Gastroesophageal sphincter (tissue), 3 donors: ENCODE measurements around the gene SPACA5B.

ENCODE experiments used
- CTCF ChIP-seq, 4 experiments: fragments of 200-600 bp in 2 of 4; fragments of 450-650 bp in 2 of 4; sonication (generic) in 1 of 4; IDR thresholded peaks; one replicate each; pipeline ENCODE4 v1.5.1; 2017 to 2019; ENCODE audit warnings: antibody characterized with exemption in 4 of 4, mild to moderate bottlenecking in 2 of 4, moderate library complexity in 2 of 4
- EP300 ChIP-seq: sonication (generic); formaldehyde crosslinking; IDR thresholded peaks from one replicate; pipeline ENCODE4 v1.6.1; 2017; ENCODE audit warnings: antibody characterized with exemption, mild to moderate bottlenecking
- POLR2A ChIP-seq, 2 donors: fragments of 450-650 bp; IDR thresholded peaks; one replicate each; pipeline ENCODE4 v1.6.1; 2017; ENCODE audit warnings: antibody characterized with exemption in 2 of 2, mild to moderate bottlenecking in 2 of 2, moderate library complexity in 1 of 2
- POLR2AphosphoS5 ChIP-seq: sonication (generic); formaldehyde crosslinking; IDR thresholded peaks from one replicate; pipeline ENCODE4 v1.6.1; 2017; ENCODE audit warnings: antibody characterized with exemption

- TF ChIP-seq CTCF (IDR thresholded peaks at IDR 0.05) (no peak), POLR2A (IDR thresholded peaks at IDR 0.05) (no peak), POLR2AphosphoS5 (no peak), EP300 (no peak)
Observed at GRCh38 chrX:48153769-48154168, 23.3 kb downstream of the SPACA5B start.
